IPS DF 4.7 (cell line): ENCODE results near the gene SEC22C.

Experiments
- DNase-seq: peaks from one replicate; pipeline ENCODE4 v3.0.0-alpha.2; 2013; ENCODE audit warnings: low spot score; ENCODE audit errors: extremely low read depth

Gene SEC22C

DNA sequence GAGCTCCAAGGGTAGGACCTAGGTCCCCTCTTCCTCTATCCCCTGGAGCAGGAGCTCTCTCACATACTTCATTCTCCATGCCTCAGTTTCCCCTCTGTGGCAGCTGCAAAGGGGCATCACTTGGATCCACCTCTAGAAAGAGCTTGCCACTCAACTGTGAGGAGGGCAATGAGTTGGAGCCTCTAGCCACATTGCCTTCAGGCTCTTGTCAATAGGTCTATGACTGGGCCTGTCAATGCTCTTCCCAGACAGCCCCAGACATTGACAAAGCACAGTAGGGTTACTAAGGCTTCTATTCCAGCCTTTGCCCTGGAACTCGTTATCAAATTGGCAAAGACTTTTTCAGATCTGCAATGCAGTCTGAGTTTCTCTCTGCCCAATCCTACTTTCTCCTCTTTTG lies 83.7 kb downstream of the SEC22C start:
- DNase-seq = no peak
